GM12872 (cell line): ENCODE data around the gene LAMA5.

Experiments used
- CTCF ChIP-seq: IDR thresholded peaks from 3 replicates; pipeline ENCODE4 v1.5.1; 2011; ENCODE audit warnings: low read depth, mild to moderate bottlenecking, low read length, moderate library complexity; ENCODE audit not compliant: insufficient read depth

The LAMA5 gene

GRCh38 chr20:62355878-62356588 is 11.1 kb downstream of the LAMA5 start:
- TF ChIP-seq CTCF, result no peak

GRCh38 chr20:62355516-62355877 is 11.6 kb downstream of the LAMA5 start:
- no peak for TF ChIP-seq CTCF

- no peak for TF ChIP-seq CTCF
Observed at GRCh38 chr20:62354811-62355341, 12.2 kb downstream of the LAMA5 start.

- TF ChIP-seq CTCF, result no peak
Observed at GRCh38 chr20:62354031-62354808, 12.9 kb downstream of the LAMA5 start.

- TF ChIP-seq CTCF, result no peak
Observed at GRCh38 chr20:62353289-62354030, 13.7 kb downstream of the LAMA5 start.

- no peak for TF ChIP-seq CTCF
Observed at GRCh38 chr20:62352402-62353288, 14.5 kb downstream of the LAMA5 start.
